SJCRH30 (cell line): Measurements from ENCODE around the gene CPXM2. TPM values are rescaled to one million over a fixed set of nuclear protein-coding genes. Genes with fewer than 3 reads are reported as not detected.

ENCODE experiments used
- DNase-seq, 2 experiments: peaks; one replicate each; pipeline ENCODE4 v3.0.0-alpha.2; 2015 to 2020
- H3K27ac ChIP-seq: fragments of 250-450 bp; sonication (Bioruptor Pico); 2 replicates; pipeline ENCODE4 v1.5.1; 2020; ENCODE audit warnings: mild to moderate bottlenecking, moderate library complexity
- H3K27me3 ChIP-seq: fragments of 250-450 bp; sonication (Bioruptor Pico); 2 replicates; pipeline ENCODE4 v1.5.1; 2020; ENCODE audit warnings: mild to moderate bottlenecking, moderate library complexity
- H3K36me3 ChIP-seq: fragments of 250-450 bp; sonication (Bioruptor Pico); 2 replicates; pipeline ENCODE4 v1.5.1; 2020; ENCODE audit warnings: mild to moderate bottlenecking, moderate library complexity
- H3K4me1 ChIP-seq: fragments of 250-450 bp; sonication (Bioruptor Pico); 2 replicates; pipeline ENCODE4 v1.5.1; 2020; ENCODE audit warnings: mild to moderate bottlenecking, moderate library complexity
- H3K4me3 ChIP-seq: fragments of 250-450 bp; sonication (Bioruptor Pico); 2 replicates; pipeline ENCODE4 v1.5.1; 2020; ENCODE audit warnings: mild to moderate bottlenecking, moderate library complexity
- H3K9me3 ChIP-seq: fragments of 250-450 bp; sonication (Bioruptor Pico); replicated peaks from 2 replicates; pipeline ENCODE4 v1.5.1; 2020; ENCODE audit warnings: mild to moderate bottlenecking, moderate library complexity
- total RNA-seq: library from RNA; depleted of rRNA; stranded (reverse); fragments of >200 nt; shearing (Covaris generic); gene quantifications from 2 replicates; pipeline ENCODE4 v1.2.3, GENCODE V29; 2014; rRNA removed

The CPXM2 gene
- not detected in 2 replicates for total RNA-seq

DNA sequence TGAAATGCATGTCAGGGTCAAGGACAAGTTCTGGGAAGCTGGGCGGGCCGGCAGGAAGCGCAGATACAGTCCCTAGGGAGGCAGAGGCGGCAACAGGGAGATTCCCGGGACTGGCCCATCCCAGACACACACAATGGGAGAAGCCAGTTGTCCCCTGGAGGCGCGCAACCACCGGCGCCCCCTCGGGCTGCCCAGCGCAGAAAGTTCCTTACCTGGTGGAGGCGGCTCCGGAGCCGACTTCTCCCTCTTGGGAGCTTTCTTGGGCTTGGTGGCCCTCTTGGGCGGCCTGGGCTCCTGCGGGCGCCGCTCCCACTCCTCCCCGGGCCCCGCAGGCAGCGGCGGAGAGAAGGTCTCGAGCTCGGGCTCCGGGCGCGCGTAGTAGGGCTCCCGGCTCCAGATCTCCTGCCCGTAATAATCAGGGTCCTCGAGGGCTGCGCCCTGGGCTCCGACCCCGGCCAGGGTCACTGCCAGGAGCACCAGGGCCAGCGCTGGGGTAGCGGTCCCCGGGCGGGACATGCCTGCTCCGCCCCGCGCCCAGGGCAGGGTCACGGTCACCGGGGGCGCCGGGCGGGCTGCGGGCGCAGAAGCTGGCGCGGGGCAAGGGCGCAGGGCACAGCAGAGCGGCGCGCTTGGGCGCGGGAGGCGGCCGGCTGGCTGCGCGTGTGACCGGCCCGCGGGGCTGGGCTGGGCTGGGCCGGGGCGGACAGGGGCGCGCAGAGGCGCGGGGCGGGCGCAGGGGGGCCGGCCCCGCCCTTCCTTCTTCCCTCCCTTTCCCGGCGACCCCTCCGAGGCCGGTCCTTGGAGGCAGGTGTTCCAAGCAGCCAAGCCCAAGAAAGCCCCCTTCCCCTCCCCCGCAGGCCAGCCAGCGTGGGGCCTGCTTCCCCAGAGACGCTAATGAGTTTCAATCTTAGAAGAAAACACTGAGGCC, at the start of gene CPXM2:
Gene CPXM2, minus strand, starts transcription at position 664 of the 928 bp plus-strand sequence. Its CDS starts 148 bp downstream, at position 516.
- H3K27me3 ChIP-seq: peaks cover 3% of the 10 kb centered on the region; the same call in 1 of the 2 replicates
- DNase-seq: no peak
- H3K36me3 ChIP-seq: no peaks in the 10 kb centered on the region
- no peaks in the 10 kb centered on the region for H3K9me3 ChIP-seq
- no peaks in the 10 kb centered on the region for H3K4me1 ChIP-seq
- no peak within 1 kb of the TSS for H3K4me3 ChIP-seq
- H3K27ac ChIP-seq: no peak within 1 kb of the TSS

DNA sequence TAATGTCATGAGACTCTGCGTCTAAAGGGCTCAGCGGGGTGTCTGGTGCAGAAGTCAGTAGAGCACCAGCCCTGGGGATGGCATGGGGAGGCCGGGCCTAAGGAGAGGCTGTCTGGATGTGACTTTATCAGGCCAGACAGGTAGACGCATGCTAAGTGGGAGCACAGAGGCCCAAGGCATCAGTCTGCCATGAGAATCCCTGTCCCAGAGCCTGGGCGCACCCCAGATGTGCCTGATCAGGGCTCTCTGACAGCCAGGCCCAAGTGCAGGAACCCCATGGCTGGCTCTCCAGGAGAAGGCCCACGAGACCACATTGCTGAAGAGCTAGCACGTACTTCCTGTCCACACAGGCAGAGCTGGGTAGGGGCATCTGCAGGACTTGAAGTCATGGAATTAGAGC, 48.0 kb upstream of the CPXM2 start:
- H3K9me3 ChIP-seq: no peaks in the 10 kb centered on the region
- no peaks in the 10 kb centered on the region for H3K27me3 ChIP-seq

GRCh38 chr10:123938890-123939289, 47.3 kb upstream of the CPXM2 start:
- no peak for DNase-seq
- Histone ChIP-seq H3K36me3 (no peaks in the 10 kb centered on the region), H3K27me3 (no peaks in the 10 kb centered on the region), H3K4me1 (no peaks in the 10 kb centered on the region), H3K9me3 (no peaks in the 10 kb centered on the region), H3K4me3 (no peak overlapping the region), H3K27ac (no peak overlapping the region)

More for the DNA sequence above, 48.0 kb upstream of the CPXM2 start:
- no peaks in the 10 kb centered on the region for H3K36me3 ChIP-seq
- H3K27ac ChIP-seq: no peak overlapping the region
- DNase-seq: no peak
- no peaks in the 10 kb centered on the region for H3K4me1 ChIP-seq
- H3K4me3 ChIP-seq: no peak overlapping the region

- no peaks in the 10 kb centered on the region for H3K4me1 ChIP-seq
- DNase-seq: no peak
- H3K4me3 ChIP-seq: no peak overlapping the region
- no peak overlapping the region for H3K27ac ChIP-seq
- H3K9me3 ChIP-seq: no peaks in the 10 kb centered on the region
- H3K36me3 ChIP-seq: no peaks in the 10 kb centered on the region
- no peaks in the 10 kb centered on the region for H3K27me3 ChIP-seq
These were observed 44.8 kb upstream of the CPXM2 start for GRCh38 chr10:123936426-123936825.

DNA sequence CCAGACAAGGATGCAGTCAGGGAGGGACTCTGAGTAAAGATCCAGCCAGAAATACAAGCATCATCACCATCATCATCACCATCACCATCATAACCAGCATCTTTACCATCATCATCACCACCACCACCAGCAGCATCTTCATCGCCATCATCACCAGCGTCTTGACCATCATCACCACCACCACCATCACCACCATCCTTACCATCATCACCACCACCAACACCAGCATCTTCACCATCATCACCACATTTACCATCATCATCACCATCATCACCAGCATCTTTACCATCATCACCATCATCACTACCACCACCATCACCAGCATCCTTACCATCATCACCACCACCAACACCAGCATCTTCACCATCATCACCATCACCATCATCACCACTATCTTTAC, 44.1 kb upstream of the CPXM2 start:
- Histone ChIP-seq H3K27ac (no peak overlapping the region), H3K4me3 (no peak overlapping the region), H3K36me3 (no peaks in the 10 kb centered on the region), H3K4me1 (no peaks in the 10 kb centered on the region), H3K9me3 (no peaks in the 10 kb centered on the region), H3K27me3 (no peaks in the 10 kb centered on the region)
- no peak for DNase-seq

DNA sequence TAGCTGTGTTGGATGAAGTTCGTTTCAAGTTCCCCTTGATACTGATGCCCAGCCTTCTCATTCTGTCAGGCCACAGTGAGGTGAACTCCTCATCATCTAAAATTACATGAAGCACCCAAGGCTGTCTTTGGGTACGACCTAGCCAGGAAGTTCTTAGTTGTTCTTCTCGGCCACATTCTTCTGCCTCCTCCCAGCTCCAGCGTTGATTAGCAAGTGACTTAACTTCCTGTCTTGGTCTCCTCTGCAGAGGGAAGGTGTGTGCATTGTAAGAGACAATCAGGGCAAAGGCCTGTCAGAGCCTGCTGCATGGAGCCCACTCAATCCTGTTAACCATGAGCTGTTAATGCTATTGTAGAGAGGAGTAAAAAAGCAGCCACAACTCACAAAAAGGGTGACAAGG, 43.2 kb upstream of the CPXM2 start:
- no peak for DNase-seq
- H3K27ac ChIP-seq: no peak overlapping the region
- H3K9me3 ChIP-seq: no peaks in the 10 kb centered on the region
- no peaks in the 10 kb centered on the region for H3K4me1 ChIP-seq
- no peak overlapping the region for H3K4me3 ChIP-seq
- no peaks in the 10 kb centered on the region for H3K36me3 ChIP-seq
- no peaks in the 10 kb centered on the region for H3K27me3 ChIP-seq

GRCh38 chr10:123930340-123931001, 38.9 kb upstream of the CPXM2 start:
- no peak for DNase-seq

GRCh38 chr10:123929791-123930190, 38.2 kb upstream of the CPXM2 start:
- no peaks in the 10 kb centered on the region for H3K9me3 ChIP-seq
- no peak for DNase-seq
- H3K4me1 ChIP-seq: no peaks in the 10 kb centered on the region
- no peaks in the 10 kb centered on the region for H3K27me3 ChIP-seq
- no peaks in the 10 kb centered on the region for H3K36me3 ChIP-seq
- no peak overlapping the region for H3K27ac ChIP-seq
- H3K4me3 ChIP-seq: no peak overlapping the region

More at GRCh38 chr10:123930340-123931001, 38.9 kb upstream of the CPXM2 start:
- no peak overlapping the region for H3K27ac ChIP-seq
- H3K36me3 ChIP-seq: no peaks in the 10 kb centered on the region
- H3K4me1 ChIP-seq: no peaks in the 10 kb centered on the region
- no peak overlapping the region for H3K4me3 ChIP-seq
- H3K9me3 ChIP-seq: no peaks in the 10 kb centered on the region
- no peaks in the 10 kb centered on the region for H3K27me3 ChIP-seq

- H3K27ac ChIP-seq: no peak overlapping the region
- no peaks in the 10 kb centered on the region for H3K27me3 ChIP-seq
- no peak overlapping the region for H3K4me3 ChIP-seq
- DNase-seq: no peak
- no peaks in the 10 kb centered on the region for H3K9me3 ChIP-seq
- H3K36me3 ChIP-seq: no peaks in the 10 kb centered on the region
- no peaks in the 10 kb centered on the region for H3K4me1 ChIP-seq
These were observed 36.8 kb upstream of the CPXM2 start for GRCh38 chr10:123928427-123928826.

GRCh38 chr10:123926401-123927264, 35.0 kb upstream of the CPXM2 start:
- no peaks in the 10 kb centered on the region for H3K36me3 ChIP-seq
- H3K4me3 ChIP-seq: no peak overlapping the region
- H3K4me1 ChIP-seq: no peaks in the 10 kb centered on the region
- H3K27ac ChIP-seq: no peak overlapping the region
- no peak for DNase-seq
- H3K9me3 ChIP-seq: no peaks in the 10 kb centered on the region
- H3K27me3 ChIP-seq: no peaks in the 10 kb centered on the region

DNA sequence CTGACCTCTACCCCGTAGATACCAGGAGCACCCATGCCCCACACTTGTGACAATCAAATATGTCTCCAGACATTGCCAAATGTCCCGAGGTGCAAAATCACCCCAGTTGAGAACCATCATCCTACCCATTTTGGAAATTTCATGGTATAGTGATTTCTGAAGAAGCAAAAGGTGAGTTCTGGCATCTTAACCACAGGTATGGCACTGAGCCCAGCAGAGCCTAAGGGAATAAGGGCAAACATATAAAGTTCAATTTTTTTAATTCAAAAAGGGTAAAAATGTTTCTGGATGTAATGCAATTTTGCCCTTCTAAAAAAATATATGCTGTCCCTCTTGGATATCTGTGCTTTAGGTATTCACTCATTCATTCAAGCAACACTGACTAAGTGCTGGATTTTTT, 30.5 kb upstream of the CPXM2 start:
- H3K36me3 ChIP-seq: no peaks in the 10 kb centered on the region
- no peaks in the 10 kb centered on the region for H3K9me3 ChIP-seq
- no peaks in the 10 kb centered on the region for H3K27me3 ChIP-seq
- no peak for DNase-seq
- H3K27ac ChIP-seq: no peak overlapping the region
- H3K4me3 ChIP-seq: no peak overlapping the region
- no peaks in the 10 kb centered on the region for H3K4me1 ChIP-seq

DNA sequence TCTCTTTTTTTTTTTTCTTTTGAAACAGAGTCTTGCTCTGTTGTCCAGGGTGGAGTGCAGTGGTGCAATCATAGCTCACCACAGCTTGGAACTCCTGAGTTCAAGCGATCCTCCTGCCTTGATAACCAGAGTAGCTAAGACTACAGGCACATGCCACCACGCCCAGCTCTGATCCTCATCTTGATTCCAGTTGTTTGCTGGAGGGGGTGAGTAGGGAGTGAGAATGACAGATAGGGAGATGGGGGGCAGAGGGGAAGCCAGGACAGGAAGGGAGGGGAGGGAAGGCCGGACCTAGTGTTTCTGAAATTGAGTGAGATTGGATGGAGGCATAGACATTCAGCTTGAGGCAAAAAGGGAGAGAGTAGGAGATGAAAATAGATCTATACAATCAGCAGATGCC, 25.2 kb upstream of the CPXM2 start:
- Histone ChIP-seq H3K9me3 (no peaks in the 10 kb centered on the region), H3K4me1 (no peaks in the 10 kb centered on the region), H3K36me3 (no peaks in the 10 kb centered on the region), H3K27me3 (no peaks in the 10 kb centered on the region), H3K27ac (no peak overlapping the region), H3K4me3 (no peak overlapping the region)
- DNase-seq: no peak

DNA sequence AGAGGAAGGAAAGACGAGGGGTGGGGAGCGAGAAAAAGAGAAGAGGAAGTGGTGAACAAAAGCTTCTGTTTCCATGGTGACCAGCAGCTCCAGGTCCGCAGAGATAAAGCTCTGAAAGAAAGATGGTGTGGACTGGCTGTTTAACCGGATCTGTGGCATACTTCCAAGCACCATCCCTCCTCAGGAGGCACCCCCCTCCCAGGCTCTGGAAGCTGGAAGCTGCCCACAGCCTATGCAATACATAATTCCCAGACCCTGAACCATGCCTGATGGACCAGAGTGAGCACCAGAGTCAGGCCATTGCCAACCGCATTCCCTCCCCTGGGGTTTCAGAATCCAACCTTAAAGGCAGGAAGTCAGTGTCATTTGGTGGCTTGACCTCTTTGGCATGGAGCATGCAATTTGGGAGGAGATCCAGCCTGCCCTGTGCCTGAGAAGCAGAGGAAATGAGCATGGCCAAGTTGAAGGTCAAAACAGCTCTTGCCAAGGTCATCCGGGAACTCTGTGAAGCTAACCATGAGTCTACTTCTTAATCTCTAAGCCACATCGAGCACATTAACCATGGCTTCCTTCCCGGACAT, 22.2 kb upstream of the CPXM2 start:
- H3K36me3 ChIP-seq: no peaks in the 10 kb centered on the region
- H3K27me3 ChIP-seq: no peaks in the 10 kb centered on the region
- DNase-seq: no peak
- H3K9me3 ChIP-seq: no peaks in the 10 kb centered on the region
- H3K4me1 ChIP-seq: no peaks in the 10 kb centered on the region
- H3K4me3 ChIP-seq: no peak overlapping the region
- no peak overlapping the region for H3K27ac ChIP-seq

- Histone ChIP-seq H3K36me3 (no peaks in the 10 kb centered on the region), H3K27me3 (no peaks in the 10 kb centered on the region)
These were observed 21.3 kb upstream of the CPXM2 start for GRCh38 chr10:123912871-123913270.

More at GRCh38 chr10:123912871-123913270, 21.3 kb upstream of the CPXM2 start:
- H3K27ac ChIP-seq: no peak overlapping the region
- H3K9me3 ChIP-seq: no peaks in the 10 kb centered on the region
- no peaks in the 10 kb centered on the region for H3K4me1 ChIP-seq
- DNase-seq: no peak
- no peak overlapping the region for H3K4me3 ChIP-seq
